HepG2 (cell line): ENCODE data around the gene WFDC1. TPM values are rescaled to one million over a fixed set of nuclear protein-coding genes. Genes with fewer than 3 reads are reported as not detected.

Source experiments
- ATAC-seq: fragments of 200-7000 bp; cut with Tn5 transposase; 3 replicates; pipeline ENCODE4 v1.9.1; 2020; ENCODE audit warnings: mild to moderate bottlenecking, moderate library complexity
- BruUV-seq: library from RNA; stranded (reverse); fragments of 400-500 nt; replicated peaks from 2 replicates; lab custom pipeline; 2021; lab: Mats Ljungman, UMichigan
- CTCF ChIA-PET: fragments of 300-600 bp; formaldehyde crosslinking; extraction: SDS; loops from one replicate; lab custom pipeline; 2021; ENCODE audit warnings: low total read pairs, inconsistent platforms, low intra/inter-chr PET ratio; lab: Yijun Ruan, JAX
- POLR2A ChIA-PET: fragments of 350-600 bp; sonication (Branson Sonifier 250); formaldehyde crosslinking; loops from one replicate; lab custom pipeline; 2020; ENCODE audit warnings: antibody characterized with exemption, inconsistent platforms; lab: Yijun Ruan, JAX
- DNase-seq: peaks from one replicate; pipeline ENCODE4 v3.0.0-alpha.2; 2015; ENCODE audit warnings: low spot score
- FAIRE-seq: peaks from 3 replicates; lab custom pipeline; 2011; peaks lifted over from hg19 to GRCh38; lab: Jason Lieb, UNC
- H2AFZ ChIP-seq: one replicate; pipeline ENCODE4 v1.6.1; 2011; ENCODE audit warnings: low read length, inconsistent platforms
- H3K27ac ChIP-seq: fragments of 300-600 bp; 3 replicates; pipeline ENCODE4 v1.8.0; 2011; ENCODE audit warnings: mixed run types, mild to moderate bottlenecking, mixed read lengths, low read length, inconsistent platforms; ENCODE audit not compliant: insufficient read depth; ENCODE audit errors: extremely low read length
- H3K27me3 ChIP-seq, 2 experiments: fragments of 200-600 bp in 1 of 2; 2 replicates in 1 of 2; 3 replicates in 1 of 2; pipeline versions ENCODE4 v1.6.0 to v1.8.0; 2011; ENCODE audit warnings: low read length in 2 of 2, mild to moderate bottlenecking in 2 of 2, moderate library complexity in 2 of 2, inconsistent platforms in 1 of 2; ENCODE audit not compliant: insufficient read depth in 2 of 2, control insufficient read depth in 1 of 2
- H3K36me3 ChIP-seq, 2 experiments: fragments of 200-600 bp in 1 of 2; replicated peaks in 1 of 2; 2 replicates in 1 of 2; 3 replicates in 1 of 2; pipeline versions ENCODE4 v1.5.1 to v1.8.0; 2011; ENCODE audit warnings: low read length in 2 of 2, inconsistent platforms in 1 of 2; ENCODE audit not compliant: insufficient read depth in 2 of 2, control insufficient read depth in 1 of 2
- H3K4me1 ChIP-seq: 2 replicates; pipeline ENCODE4 v1.5.1; 2012; ENCODE audit warnings: low read length, inconsistent platforms; ENCODE audit not compliant: insufficient read depth
- H3K4me2 ChIP-seq: 2 replicates; pipeline ENCODE4 v1.6.0; 2011; ENCODE audit warnings: low read depth, low read length, inconsistent platforms
- H3K4me3 ChIP-seq, 3 experiments: fragments of 200-600 bp in 1 of 3; sonication (generic), shearing (Covaris generic) in 1 of 3; replicated peaks in 1 of 3; 2 replicates each; pipeline ENCODE4 v1.5.1; 2011 to 2016; ENCODE audit warnings: low read length in 3 of 3, inconsistent platforms in 2 of 3, low read depth in 2 of 3, mild to moderate bottlenecking in 2 of 3, control low read depth in 1 of 3, mixed read lengths in 1 of 3; ENCODE audit not compliant: insufficient read depth in 1 of 3
- H3K79me2 ChIP-seq: one replicate; pipeline ENCODE4 v1.6.1; 2011; ENCODE audit warnings: low read length, inconsistent platforms; ENCODE audit not compliant: insufficient read depth
- H3K9ac ChIP-seq: 2 replicates; pipeline ENCODE4 v1.6.0; 2011; ENCODE audit warnings: mild to moderate bottlenecking, low read depth, low read length, inconsistent platforms; ENCODE audit not compliant: insufficient read depth
- H3K9me3 ChIP-seq: 2 replicates; pipeline ENCODE4 v1.5.1; 2012; ENCODE audit warnings: mild to moderate bottlenecking, low read length
- H4K20me1 ChIP-seq: 2 replicates; pipeline ENCODE4 v1.6.0; 2011; ENCODE audit warnings: inconsistent platforms, mild to moderate bottlenecking, low read length, moderate library complexity; ENCODE audit not compliant: insufficient read depth
- ARNTL ChIP-seq: sonication (generic); formaldehyde crosslinking; IDR thresholded peaks from 2 replicates; pipeline ENCODE4 v1.4.0; 2020; ENCODE audit warnings: mild to moderate bottlenecking, missing genetic modification reagents
- DR1 ChIP-seq: sonication (generic); formaldehyde crosslinking; IDR thresholded peaks from 2 replicates; pipeline ENCODE4 v1.8.0; 2021; ENCODE audit warnings: mild to moderate bottlenecking, missing genetic modification reagents, inconsistent platforms
- ZNF780A ChIP-seq: sonication (generic); formaldehyde crosslinking; IDR thresholded peaks from 2 replicates; pipeline ENCODE4 v1.8.0; 2022; ENCODE audit warnings: mild to moderate bottlenecking, missing genetic modification reagents, moderate library complexity
- WGBS: methylation state at CpG from one replicate; pipeline ENCODE4 v1.1.6; 2017; ENCODE audit warnings: low lambda C conversion rate; 5-methylcytosine and 5-hydroxymethylcytosine counted together
- in situ Hi-C: cut with HindIII; loops from 2 replicates; pipeline ENCODE4 v1.10.0; 2017; ENCODE audit warnings: low pct_unique_long_range_greater_than_20kb; ENCODE audit not compliant: extremely low pct_ligation_motif_present
- intact Hi-C: fragments of 100-400 bp; cut with micrococcal nuclease; formaldehyde crosslinking; loops from one replicate; pipeline ENCODE4 v1.10.0; 2022; ENCODE audit not compliant: unreplicated experiment
- polyA plus RNA-seq, 8 experiments: library from polyadenylated mRNA; depleted of rRNA in 3 of 8; stranded (reverse) in 7 of 8; unstranded in 1 of 8; fragments of >200 nt; fragmentation: Illumina TruSeq in 4 of 8; extraction: Trizol in 4 of 8; gene quantifications; 2 replicates each; pipeline versions ENCODE4 v1.2.1 to v1.2.3, GENCODE V29; 2011 to 2016; ENCODE audit warnings: low read depth in 4 of 8, missing spikeins in 1 of 8, mixed read lengths in 1 of 8; ENCODE audit not compliant: insufficient read depth in 1 of 8
- total RNA-seq, 5 experiments: library from RNA; depleted of rRNA; stranded (reverse); fragments of >200 nt; fragmentation: Illumina TruSeq; extraction: Trizol; gene quantifications; 2 replicates each; pipeline ENCODE4 v1.2.3, GENCODE V29; 2016; ENCODE audit warnings: low read depth in 1 of 5
- TF ChIP-seq, protein P1 (sequence below), 2 experiments: sonication (generic) in 1 of 2; formaldehyde crosslinking in 1 of 2; IDR thresholded peaks; 2 replicates each; pipeline versions ENCODE4 v1.6.1 to v1.9.0; 2014 to 2022; ENCODE audit warnings: antibody characterized with exemption in 1 of 2, borderline replicate concordance in 1 of 2, inconsistent platforms in 1 of 2, low read depth in 1 of 2, missing genetic modification reagents in 1 of 2
- TF ChIP-seq, protein P2 (sequence below): sonication (generic); formaldehyde crosslinking; IDR thresholded peaks from 2 replicates; pipeline ENCODE4 v1.4.0; 2020; ENCODE audit warnings: missing genetic modification reagents

WFDC1 gene
- total and polyA plus RNA-seq, 2 of the 13 experiments (the other 11 are each of a cell fraction or from before 2014, with no cell fraction given): not detected

DNA sequence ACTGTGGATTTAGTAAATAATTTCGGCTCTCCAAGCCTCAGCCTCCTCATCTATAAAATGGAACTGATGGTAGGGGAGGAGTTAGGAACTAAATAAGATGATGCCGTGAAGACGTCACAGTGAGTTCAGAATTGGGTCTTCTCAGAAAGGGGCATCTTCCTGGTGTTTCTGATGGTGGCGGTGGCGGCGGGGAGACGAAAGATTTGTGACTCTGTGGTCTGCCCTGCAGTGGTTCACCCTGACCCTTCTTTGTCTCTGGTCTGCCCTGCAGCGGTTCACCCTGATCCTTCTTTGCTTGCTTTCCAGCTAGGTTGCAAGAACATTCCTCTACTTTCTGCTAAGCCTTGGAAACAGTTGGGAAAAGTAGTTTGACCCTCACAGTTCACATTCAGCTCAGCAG is 34.3 kb downstream of the WFDC1 start:
- Histone ChIP-seq H3K4me2 (no peak overlapping the region), H3K9me3 (no peaks in the 10 kb centered on the region), H4K20me1 (no peaks in the 10 kb centered on the region), H3K27ac (no peak overlapping the region), H3K4me1 (no peaks in the 10 kb centered on the region), H2AFZ (no peak overlapping the region), H3K4me3 (no peak overlapping the region), H3K36me3 (no peaks in the 10 kb centered on the region), H3K9ac (no peak overlapping the region)
- intact Hi-C loops: no loop called here
- no TSS peak for BruUV-seq
- POLR2A ChIA-PET: no interaction called here
- no peak for ATAC-seq
- DNase-seq: no peak
- WGBS: 42% methylated on average over 8 of the region's 8 CpGs
- in situ Hi-C loops: no loop called here
- TF ChIP-seq ARNTL (CRISPR knock-in tag) (no peak), ZNF780A (CRISPR knock-in tag) (no peak), DR1 (CRISPR knock-in tag) (no peak)
- TF ChIP-seq, protein P1, sequence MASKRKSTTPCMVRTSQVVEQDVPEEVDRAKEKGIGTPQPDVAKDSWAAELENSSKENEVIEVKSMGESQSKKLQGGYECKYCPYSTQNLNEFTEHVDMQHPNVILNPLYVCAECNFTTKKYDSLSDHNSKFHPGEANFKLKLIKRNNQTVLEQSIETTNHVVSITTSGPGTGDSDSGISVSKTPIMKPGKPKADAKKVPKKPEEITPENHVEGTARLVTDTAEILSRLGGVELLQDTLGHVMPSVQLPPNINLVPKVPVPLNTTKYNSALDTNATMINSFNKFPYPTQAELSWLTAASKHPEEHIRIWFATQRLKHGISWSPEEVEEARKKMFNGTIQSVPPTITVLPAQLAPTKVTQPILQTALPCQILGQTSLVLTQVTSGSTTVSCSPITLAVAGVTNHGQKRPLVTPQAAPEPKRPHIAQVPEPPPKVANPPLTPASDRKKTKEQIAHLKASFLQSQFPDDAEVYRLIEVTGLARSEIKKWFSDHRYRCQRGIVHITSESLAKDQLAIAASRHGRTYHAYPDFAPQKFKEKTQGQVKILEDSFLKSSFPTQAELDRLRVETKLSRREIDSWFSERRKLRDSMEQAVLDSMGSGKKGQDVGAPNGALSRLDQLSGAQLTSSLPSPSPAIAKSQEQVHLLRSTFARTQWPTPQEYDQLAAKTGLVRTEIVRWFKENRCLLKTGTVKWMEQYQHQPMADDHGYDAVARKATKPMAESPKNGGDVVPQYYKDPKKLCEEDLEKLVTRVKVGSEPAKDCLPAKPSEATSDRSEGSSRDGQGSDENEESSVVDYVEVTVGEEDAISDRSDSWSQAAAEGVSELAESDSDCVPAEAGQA (IDR thresholded peaks at IDR 0.05; ENCODE audit: low read depth): no peak
- TF ChIP-seq, protein P1 (CRISPR knock-in tag; IDR thresholded peaks at IDR 0.05; ENCODE audit: borderline replicate concordance): no peak
- TF ChIP-seq, protein P2, sequence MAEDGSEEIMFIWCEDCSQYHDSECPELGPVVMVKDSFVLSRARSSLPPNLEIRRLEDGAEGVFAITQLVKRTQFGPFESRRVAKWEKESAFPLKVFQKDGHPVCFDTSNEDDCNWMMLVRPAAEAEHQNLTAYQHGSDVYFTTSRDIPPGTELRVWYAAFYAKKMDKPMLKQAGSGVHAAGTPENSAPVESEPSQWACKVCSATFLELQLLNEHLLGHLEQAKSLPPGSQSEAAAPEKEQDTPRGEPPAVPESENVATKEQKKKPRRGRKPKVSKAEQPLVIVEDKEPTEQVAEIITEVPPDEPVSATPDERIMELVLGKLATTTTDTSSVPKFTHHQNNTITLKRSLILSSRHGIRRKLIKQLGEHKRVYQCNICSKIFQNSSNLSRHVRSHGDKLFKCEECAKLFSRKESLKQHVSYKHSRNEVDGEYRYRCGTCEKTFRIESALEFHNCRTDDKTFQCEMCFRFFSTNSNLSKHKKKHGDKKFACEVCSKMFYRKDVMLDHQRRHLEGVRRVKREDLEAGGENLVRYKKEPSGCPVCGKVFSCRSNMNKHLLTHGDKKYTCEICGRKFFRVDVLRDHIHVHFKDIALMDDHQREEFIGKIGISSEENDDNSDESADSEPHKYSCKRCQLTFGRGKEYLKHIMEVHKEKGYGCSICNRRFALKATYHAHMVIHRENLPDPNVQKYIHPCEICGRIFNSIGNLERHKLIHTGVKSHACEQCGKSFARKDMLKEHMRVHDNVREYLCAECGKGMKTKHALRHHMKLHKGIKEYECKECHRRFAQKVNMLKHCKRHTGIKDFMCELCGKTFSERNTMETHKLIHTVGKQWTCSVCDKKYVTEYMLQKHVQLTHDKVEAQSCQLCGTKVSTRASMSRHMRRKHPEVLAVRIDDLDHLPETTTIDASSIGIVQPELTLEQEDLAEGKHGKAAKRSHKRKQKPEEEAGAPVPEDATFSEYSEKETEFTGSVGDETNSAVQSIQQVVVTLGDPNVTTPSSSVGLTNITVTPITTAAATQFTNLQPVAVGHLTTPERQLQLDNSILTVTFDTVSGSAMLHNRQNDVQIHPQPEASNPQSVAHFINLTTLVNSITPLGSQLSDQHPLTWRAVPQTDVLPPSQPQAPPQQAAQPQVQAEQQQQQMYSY (CRISPR knock-in tag): no peak
- TF ChIP-seq, all 625 proteins: peak for 0
- no peaks in the 10 kb centered on the region for H3K79me2 ChIP-seq
- CTCF ChIA-PET: no interaction called here
- peaks cover 2 to 41% of the 10 kb centered on the region in 2 experiments; a peak in 4 of 5 replicates for H3K27me3 ChIP-seq
- no peak for FAIRE-seq
